K562 (cell line): ENCODE measurements around the gene EPB41L3.

ENCODE experiments used
- BRF1 ChIP-seq: IDR thresholded peaks from 3 replicates; pipeline ENCODE4 v1.6.1; 2011; ENCODE audit warnings: borderline replicate concordance, mild to moderate bottlenecking; ENCODE audit not compliant: insufficient read length; ENCODE audit errors: extremely low read depth
- CTCF ChIP-seq, 3 experiments: IDR thresholded peaks in 2 of 3; conservative IDR thresholded peaks in 1 of 3; 2 replicates each; pipeline ENCODE4 v1.5.1; 2011 to 2012; ENCODE audit warnings: low read length in 3 of 3, mild to moderate bottlenecking in 3 of 3, control low read depth in 2 of 3, improper control_type of control experiment in 1 of 3, inconsistent platforms in 1 of 3, low read depth in 1 of 3, mixed read lengths in 1 of 3, moderate library complexity in 1 of 3; ENCODE audit not compliant: insufficient read depth in 2 of 3
- FOSL1 ChIP-seq: fragments of 200-800 bp; sonication (Bioruptor generic); conservative IDR thresholded peaks from 2 replicates; pipeline ENCODE4 v1.6.1; 2016; ENCODE audit warnings: missing genetic modification characterization, missing compliant biosample characterization
- JUND ChIP-seq, 2 experiments: IDR thresholded peaks; 2 replicates in 1 of 2; 3 replicates in 1 of 2; pipeline ENCODE4 v1.6.1; 2011; ENCODE audit warnings: borderline replicate concordance in 2 of 2, low read depth in 2 of 2, low read length in 2 of 2, improper control_type of control experiment in 1 of 2, missing biosample characterization in 1 of 2, missing genetic modification characterization in 1 of 2, missing genetic modification reagents in 1 of 2
- KAT7 ChIP-seq: sonication (generic); formaldehyde crosslinking; IDR thresholded peaks from 2 replicates; pipeline ENCODE4 v1.8.0; 2022; ENCODE audit warnings: missing genetic modification reagents, mild to moderate bottlenecking, borderline replicate concordance
- KLF16 ChIP-seq: IDR thresholded peaks from 2 replicates; pipeline ENCODE4 v1.6.1; 2016; ENCODE audit warnings: antibody characterized with exemption
- POLR2AphosphoS2 ChIP-seq: IDR thresholded peaks from 2 replicates; pipeline ENCODE4 v1.6.1; 2012; ENCODE audit warnings: low read length, improper control_type of control experiment
- RBM25 ChIP-seq: fragments of 200-400 bp; formaldehyde crosslinking; IDR thresholded peaks from 2 replicates; pipeline ENCODE4 v1.6.1; 2018; ENCODE audit warnings: low read length, low read depth, moderate library complexity; ENCODE audit not compliant: severe bottlenecking
- SMARCA4 ChIP-seq: fragments of 450-650 bp; IDR thresholded peaks from 2 replicates; pipeline ENCODE4 v1.6.1; 2016
- THRA ChIP-seq: fragments of 450-650 bp; IDR thresholded peaks from 2 replicates; pipeline ENCODE4 v1.6.1; 2017; ENCODE audit warnings: mild to moderate bottlenecking, moderate library complexity
- XRCC4 ChIP-seq: IDR thresholded peaks from one replicate; pipeline ENCODE4 v1.6.1; 2011; ENCODE audit not compliant: insufficient read depth, insufficient read length; ENCODE audit errors: extremely low read depth
- ZFX ChIP-seq: sonication (generic); formaldehyde crosslinking; IDR thresholded peaks from 2 replicates; pipeline ENCODE4 v1.8.0; 2022; ENCODE audit warnings: mild to moderate bottlenecking, missing genetic modification reagents, moderate library complexity
- ZNF133 ChIP-seq: fragments of 250-450 bp; sonication (Bioruptor Pico); IDR thresholded peaks from 2 replicates; pipeline ENCODE4 v1.4.0; 2020; ENCODE audit warnings: mild to moderate bottlenecking
- TF ChIP-seq, protein P1 (sequence below): sonication (generic); formaldehyde crosslinking; IDR thresholded peaks from 2 replicates; pipeline ENCODE4 v1.8.1; 2023; ENCODE audit warnings: missing genetic modification reagents, mild to moderate bottlenecking, borderline replicate concordance

GRCh38 chr18:5452943-5453443 lies 90.8 kb downstream of the EPB41L3 start:
- no peak for TF ChIP-seq CTCF (IDR thresholded peaks at IDR 0.05 in 2 of 3, conservative IDR thresholded peaks at IDR 0.05 in 1 of 3; ENCODE audit: insufficient read depth in 2 of 3, low read depth in 1 of 3, low read length in 3 of 3)
- TF ChIP-seq SMARCA4: no peak
- TF ChIP-seq KAT7 (CRISPR knock-in tag): no peak
- TF ChIP-seq POLR2AphosphoS2: no peak
- no peak for TF ChIP-seq FOSL1 (tag)
- no peak for TF ChIP-seq KLF16
- TF ChIP-seq THRA: no peak
- no peak for TF ChIP-seq XRCC4
- TF ChIP-seq ZFX: no peak
- TF ChIP-seq ZNF133: no peak
- no peak for TF ChIP-seq RBM25
- TF ChIP-seq BRF1: no peak
- TF ChIP-seq JUND (IDR thresholded peaks at IDR 0.05; ENCODE audit: borderline replicate concordance, low read depth, low read length): no peak
- TF ChIP-seq JUND (tag; IDR thresholded peaks at IDR 0.05; ENCODE audit: borderline replicate concordance, low read depth, low read length): no peak
- TF ChIP-seq, protein P1, sequence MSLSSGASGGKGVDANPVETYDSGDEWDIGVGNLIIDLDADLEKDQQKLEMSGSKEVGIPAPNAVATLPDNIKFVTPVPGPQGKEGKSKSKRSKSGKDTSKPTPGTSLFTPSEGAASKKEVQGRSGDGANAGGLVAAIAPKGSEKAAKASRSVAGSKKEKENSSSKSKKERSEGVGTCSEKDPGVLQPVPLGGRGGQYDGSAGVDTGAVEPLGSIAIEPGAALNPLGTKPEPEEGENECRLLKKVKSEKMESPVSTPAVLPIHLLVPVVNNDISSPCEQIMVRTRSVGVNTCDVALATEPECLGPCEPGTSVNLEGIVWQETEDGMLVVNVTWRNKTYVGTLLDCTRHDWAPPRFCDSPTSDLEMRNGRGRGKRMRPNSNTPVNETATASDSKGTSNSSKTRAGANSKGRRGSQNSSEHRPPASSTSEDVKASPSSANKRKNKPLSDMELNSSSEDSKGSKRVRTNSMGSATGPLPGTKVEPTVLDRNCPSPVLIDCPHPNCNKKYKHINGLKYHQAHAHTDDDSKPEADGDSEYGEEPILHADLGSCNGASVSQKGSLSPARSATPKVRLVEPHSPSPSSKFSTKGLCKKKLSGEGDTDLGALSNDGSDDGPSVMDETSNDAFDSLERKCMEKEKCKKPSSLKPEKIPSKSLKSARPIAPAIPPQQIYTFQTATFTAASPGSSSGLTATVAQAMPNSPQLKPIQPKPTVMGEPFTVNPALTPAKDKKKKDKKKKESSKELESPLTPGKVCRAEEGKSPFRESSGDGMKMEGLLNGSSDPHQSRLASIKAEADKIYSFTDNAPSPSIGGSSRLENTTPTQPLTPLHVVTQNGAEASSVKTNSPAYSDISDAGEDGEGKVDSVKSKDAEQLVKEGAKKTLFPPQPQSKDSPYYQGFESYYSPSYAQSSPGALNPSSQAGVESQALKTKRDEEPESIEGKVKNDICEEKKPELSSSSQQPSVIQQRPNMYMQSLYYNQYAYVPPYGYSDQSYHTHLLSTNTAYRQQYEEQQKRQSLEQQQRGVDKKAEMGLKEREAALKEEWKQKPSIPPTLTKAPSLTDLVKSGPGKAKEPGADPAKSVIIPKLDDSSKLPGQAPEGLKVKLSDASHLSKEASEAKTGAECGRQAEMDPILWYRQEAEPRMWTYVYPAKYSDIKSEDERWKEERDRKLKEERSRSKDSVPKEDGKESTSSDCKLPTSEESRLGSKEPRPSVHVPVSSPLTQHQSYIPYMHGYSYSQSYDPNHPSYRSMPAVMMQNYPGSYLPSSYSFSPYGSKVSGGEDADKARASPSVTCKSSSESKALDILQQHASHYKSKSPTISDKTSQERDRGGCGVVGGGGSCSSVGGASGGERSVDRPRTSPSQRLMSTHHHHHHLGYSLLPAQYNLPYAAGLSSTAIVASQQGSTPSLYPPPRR (CRISPR knock-in tag): no peak
